ENCODE measurements around the gene MYO9B.
"Not testable (repeated sequence)": the region's sequence is repeated elsewhere in the genome, so short reads cannot be mapped to it uniquely, and the experiment has no call there.

The MYO9B gene

GRCh38 chr19:17094694-17095093 is 19.1 kb downstream of the MYO9B start:
- FAIRE-seq, result not testable (repeated sequence)

GRCh38 chr19:17095141-17095919 is 19.8 kb downstream of the MYO9B start:
- no peak for FAIRE-seq

- no peak for FAIRE-seq
These were observed 22.1 kb downstream of the MYO9B start for GRCh38 chr19:17097593-17098126.

- no peak for FAIRE-seq
These were observed 22.7 kb downstream of the MYO9B start for GRCh38 chr19:17098326-17098725.

GRCh38 chr19:17101686-17102628 is 26.4 kb downstream of the MYO9B start:
- FAIRE-seq, result no peak

GRCh38 chr19:17103177-17103576 is 27.6 kb downstream of the MYO9B start:
- no peak for FAIRE-seq

- no peak for FAIRE-seq
These were observed 29.1 kb downstream of the MYO9B start for GRCh38 chr19:17104679-17105078.

GRCh38 chr19:17105556-17105955 is 30.0 kb downstream of the MYO9B start:
- no peak for FAIRE-seq

- FAIRE-seq, result not testable (repeated sequence)
These were observed 31.4 kb downstream of the MYO9B start for GRCh38 chr19:17106964-17107363.

GRCh38 chr19:17107546-17108452 is 32.2 kb downstream of the MYO9B start:
- FAIRE-seq, result no peak

- FAIRE-seq, result no peak
These were observed 32.8 kb downstream of the MYO9B start for GRCh38 chr19:17108453-17108784.

- no peak for FAIRE-seq
These were observed 33.7 kb downstream of the MYO9B start for GRCh38 chr19:17109300-17109699.

- FAIRE-seq, result no peak
These were observed 34.5 kb downstream of the MYO9B start for GRCh38 chr19:17109962-17110598.

GRCh38 chr19:17110599-17110966 is 35.0 kb downstream of the MYO9B start:
- FAIRE-seq, result no peak

- no peak for FAIRE-seq
These were observed 36.2 kb downstream of the MYO9B start for GRCh38 chr19:17111766-17112165.

GRCh38 chr19:17112271-17112670 is 36.7 kb downstream of the MYO9B start:
- no peak for FAIRE-seq

- FAIRE-seq, result no peak
These were observed 37.1 kb downstream of the MYO9B start for GRCh38 chr19:17112700-17113099.

- FAIRE-seq, result no peak
These were observed 37.7 kb downstream of the MYO9B start for GRCh38 chr19:17113127-17113785.

- FAIRE-seq, result no peak
These were observed 38.8 kb downstream of the MYO9B start for GRCh38 chr19:17114414-17114831.

- no peak for FAIRE-seq
These were observed 41.6 kb downstream of the MYO9B start for GRCh38 chr19:17116996-17117702.

- FAIRE-seq, result no peak
These were observed 43.4 kb downstream of the MYO9B start for GRCh38 chr19:17118957-17119356.
